ENCODE results near the gene SCN2B. TPM values are rescaled to one million over a fixed set of nuclear protein-coding genes. Genes with fewer than 3 reads are reported as not detected.
"Not testable (repeated sequence)": the region's sequence is repeated elsewhere in the genome, so short reads cannot be mapped to it uniquely, and the experiment has no call there.

Gene SCN2B
- total RNA-seq, 1 donor from 2014 or later = 0.69 TPM

GRCh38 chr11:118206391-118207031 is 30.1 kb upstream of the SCN2B start:
- DNase-seq (ENCODE audit: low spot score) = no peak

GRCh38 chr11:118205606-118206378 is 29.4 kb upstream of the SCN2B start:
- no peak for DNase-seq (ENCODE audit: low spot score)

- peak; percentile 86 for DNase-seq (ENCODE audit: low spot score)
These were observed 26.4 kb upstream of the SCN2B start for GRCh38 chr11:118202599-118203422.

DNA sequence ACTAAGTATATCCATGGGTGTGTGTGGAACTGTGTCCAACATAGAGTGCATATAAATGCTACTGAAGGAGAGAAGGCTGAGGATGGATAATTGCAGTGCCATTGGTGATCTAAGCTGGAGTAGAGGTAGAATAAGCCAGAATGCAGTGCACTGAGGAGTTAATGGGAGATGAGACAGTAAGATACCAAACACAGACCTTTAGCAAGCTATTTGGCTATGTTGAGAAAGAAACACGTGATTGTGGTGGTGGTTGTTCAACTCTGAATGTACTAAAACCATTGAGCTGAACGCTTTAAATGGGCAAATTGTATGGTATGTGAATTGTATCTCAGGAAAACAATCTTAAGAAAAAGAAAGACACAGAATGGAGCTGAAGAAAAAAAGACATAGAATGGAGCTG is 25.5 kb upstream of the SCN2B start:
- DNase-seq (ENCODE audit: low spot score) = no peak

GRCh38 chr11:118200901-118201680 is 24.7 kb upstream of the SCN2B start:
- DNase-seq (ENCODE audit: low spot score) = no peak

- DNase-seq (ENCODE audit: low spot score) = no peak
These were observed 24.1 kb upstream of the SCN2B start for GRCh38 chr11:118200497-118200896.

- DNase-seq (ENCODE audit: low spot score) = no peak
These were observed 22.7 kb upstream of the SCN2B start for GRCh38 chr11:118199135-118199534.

- DNase-seq (ENCODE audit: low spot score) = peak; percentile 82
These were observed 21.9 kb upstream of the SCN2B start for GRCh38 chr11:118198370-118198769.

DNA sequence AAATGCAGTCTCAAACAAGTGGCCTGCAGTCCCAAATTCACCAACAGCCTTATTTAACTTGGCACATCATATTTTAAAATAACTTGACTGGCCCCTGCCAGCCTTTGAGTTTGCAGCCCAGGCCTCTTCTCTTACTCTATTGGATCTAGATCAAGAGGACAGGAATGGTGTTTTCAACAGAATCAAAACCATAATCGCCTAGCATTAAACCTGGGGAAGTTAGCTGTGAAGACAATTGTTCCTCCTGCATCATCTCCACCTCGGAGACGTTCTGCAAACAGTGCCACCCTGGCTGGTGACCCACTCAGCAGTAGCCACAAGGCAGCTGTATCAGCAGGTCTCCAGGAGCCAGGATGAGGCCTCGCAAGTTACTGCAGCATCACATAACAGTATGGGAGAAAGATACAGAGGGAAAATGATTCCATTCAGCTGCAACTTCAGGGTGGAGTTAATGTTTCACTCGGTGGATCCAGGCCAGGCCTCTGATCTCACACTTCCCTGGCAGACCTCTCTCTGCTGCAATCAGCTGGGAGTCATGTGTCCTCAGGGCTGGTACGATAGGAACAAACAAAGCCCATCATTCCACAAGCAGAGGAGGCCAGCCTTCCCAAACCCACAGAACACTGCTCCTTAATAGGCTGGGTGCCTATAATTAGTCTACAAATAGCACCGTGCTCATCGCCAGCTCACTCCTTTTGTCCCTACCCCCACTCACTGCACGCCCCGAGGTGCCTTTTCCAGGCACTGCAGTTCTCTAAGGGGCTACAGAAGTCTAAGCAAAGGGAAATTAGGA is 18.6 kb upstream of the SCN2B start:
- DNase-seq (ENCODE audit: low spot score) = peak; percentile 93

DNA sequence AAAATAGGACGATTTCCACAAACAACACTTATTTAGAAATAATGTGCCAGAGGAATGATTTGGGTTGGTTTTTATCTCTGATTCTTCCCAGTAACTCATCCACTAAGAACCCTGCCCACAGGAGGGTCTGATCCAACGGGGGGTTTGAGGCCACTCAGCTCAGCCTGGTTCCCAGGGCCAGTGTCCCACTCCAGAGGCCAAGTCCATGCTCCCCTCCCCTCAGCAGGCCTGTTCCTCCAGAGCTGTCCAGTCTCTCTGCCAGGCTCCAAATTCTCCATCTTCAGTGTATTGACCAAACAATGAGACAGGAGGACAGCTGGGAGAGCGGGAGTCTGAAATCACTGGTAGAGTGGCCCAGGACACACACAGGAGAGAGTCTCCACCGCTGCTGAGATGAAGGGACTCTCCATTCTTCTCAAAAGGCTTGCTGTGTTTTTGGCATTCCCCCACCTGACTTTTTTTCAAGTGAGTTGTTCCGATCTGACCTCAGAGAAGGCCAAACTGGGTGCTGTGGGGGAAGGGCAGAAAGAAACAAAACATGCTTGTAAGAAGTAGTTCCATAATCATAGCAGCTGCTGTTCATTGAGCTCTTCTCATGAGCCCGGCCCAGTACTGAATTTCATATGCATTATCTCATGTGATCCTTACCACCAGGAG is 17.6 kb upstream of the SCN2B start:
- DNase-seq (ENCODE audit: low spot score) = no peak

DNA sequence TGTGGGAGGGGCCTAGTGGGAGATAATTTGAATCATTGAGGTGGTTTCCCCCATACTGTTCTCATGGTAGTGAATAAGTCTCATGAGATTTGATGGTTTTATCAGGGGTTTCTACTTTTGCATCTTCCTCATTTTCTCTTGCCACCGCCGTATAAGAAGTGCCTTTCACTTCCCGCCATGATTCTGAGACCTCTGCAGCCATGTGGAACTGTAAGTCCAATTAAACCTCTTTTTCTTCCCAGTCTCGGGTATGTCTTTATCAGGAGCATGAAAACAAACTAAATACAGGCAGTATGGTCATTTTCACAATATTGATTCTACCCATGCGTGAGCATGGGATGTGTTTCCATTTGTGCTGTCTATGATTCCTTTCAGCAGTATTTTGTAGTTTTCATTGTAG is 16.4 kb upstream of the SCN2B start:
- DNase-seq (ENCODE audit: low spot score) = not testable (repeated sequence)

DNA sequence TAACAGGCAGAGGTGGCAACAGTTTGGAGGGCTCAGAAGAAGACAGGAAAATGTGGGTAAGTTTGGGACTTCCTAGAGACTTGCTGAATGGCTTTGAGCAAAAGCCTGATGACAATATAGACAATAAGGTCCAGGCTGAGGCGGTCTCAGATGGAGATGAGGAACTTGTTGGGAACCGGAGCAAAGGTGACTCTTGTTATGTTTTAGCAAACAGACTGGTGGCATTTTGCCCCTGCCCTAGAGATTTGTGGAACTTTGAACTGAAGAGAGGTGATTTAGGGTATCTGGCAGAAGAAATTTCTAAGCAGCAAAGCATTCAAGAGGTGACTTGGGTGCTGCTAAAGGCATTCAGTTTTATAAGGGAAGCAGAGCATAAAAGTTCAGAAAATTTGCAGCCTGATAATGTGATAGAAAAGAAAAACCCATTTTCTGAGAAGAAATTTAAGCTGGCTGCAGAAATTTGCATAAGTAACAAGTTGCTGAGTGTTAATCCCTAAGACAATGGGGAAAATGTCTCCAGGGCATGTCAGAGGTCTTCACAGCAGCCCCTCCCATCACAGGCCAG is 14.6 kb upstream of the SCN2B start:
- not testable (repeated sequence) for DNase-seq (ENCODE audit: low spot score)

DNA sequence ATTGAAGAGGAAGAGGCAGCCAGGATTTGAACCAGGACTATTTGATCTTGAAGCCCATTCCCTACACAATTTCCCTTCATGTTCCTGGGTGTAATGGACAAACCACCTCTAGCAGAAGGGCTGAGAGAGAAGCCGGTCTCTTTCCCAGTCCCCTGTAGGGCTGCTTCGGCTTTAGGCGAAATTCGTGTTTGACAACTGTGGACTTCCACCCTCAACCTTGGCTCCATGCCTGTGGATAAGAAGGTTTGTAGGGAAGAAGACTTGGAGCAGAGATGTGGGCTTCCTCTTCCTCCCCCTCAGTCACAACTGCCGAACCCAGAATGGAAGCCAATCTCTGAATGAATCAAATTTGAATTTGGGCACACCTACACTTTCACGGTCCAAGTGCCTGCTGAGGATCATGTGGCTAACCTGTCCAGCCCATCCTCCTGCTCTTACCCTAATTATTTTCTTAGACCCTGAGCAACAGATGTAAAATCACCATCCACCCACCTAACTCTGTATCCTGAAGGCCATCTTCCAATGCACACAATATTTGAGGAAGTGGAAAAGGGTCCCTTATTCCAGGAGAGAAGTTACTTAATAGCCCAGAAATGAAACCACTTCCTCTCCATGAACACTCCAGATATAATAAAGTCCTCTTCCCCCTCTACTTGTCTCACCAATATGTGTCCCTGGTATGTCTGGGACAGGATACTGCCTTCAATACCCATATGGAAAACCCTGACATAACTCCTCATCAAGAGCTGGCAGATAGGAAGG is 10.1 kb upstream of the SCN2B start:
- peak; percentile 29 for DNase-seq (ENCODE audit: low spot score)

DNA sequence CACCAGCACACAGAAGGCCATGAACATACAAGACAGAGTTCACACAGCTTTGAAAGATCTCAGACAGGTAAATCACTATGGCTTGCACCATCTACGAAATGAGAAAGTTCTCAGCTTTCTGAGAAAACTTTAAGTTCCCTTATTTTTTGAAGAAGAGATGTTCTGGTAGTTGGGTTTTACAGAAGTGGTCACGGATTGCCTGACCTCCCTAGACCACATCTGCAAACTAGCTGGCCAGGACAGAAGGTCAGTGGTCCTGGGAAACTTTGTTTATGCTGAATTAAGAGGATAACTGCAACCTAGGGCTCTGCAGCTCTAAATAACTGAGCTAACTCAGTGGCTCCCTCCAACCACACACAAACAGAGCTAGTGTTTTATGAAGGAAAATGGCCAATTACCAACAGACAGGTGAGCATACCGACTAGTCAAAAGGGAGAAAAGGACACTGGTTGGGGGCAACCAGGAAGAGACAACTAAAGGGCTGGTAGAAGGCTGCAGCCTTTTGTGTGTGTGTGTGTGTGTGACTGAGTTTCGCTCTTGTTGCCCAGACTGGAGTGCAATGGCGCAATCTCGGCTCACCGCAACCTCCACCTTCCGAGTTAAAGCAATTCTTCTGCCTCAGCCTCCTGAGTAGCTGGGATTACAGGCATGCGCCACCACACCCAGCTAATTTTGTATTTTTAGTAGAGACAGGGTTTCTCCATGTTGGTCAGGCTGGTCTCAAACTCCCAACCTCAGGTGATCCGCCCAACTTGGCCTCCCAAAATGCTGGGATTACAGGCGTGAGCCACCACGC is 8.5 kb upstream of the SCN2B start:
- DNase-seq (ENCODE audit: low spot score) = no peak

- DNase-seq (ENCODE audit: low spot score) = not testable (repeated sequence)
These were observed 7.3 kb upstream of the SCN2B start for GRCh38 chr11:118183691-118184090.

DNA sequence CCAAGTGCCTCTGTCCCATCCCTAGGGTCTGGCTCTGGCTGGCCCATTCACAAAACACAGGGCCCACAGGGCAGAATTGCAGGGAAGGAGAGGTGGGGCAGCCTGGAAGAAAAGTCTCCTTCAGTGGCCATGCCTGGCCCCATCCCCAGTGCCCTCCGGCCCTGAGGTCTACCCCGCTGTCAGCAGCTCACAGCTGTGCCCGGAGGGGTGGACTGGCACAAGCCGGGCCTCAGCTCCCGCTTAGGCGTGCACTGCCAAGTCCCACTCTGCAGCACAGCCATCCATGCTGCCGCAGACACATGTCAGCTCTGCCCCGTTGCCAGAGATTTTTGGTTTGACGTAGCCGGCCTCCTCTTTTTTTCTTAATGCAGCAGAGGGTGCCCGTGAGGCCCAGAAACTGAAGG is 3.9 kb upstream of the SCN2B start:
- peak; percentile 34 for DNase-seq (ENCODE audit: low spot score)

- no peak for DNase-seq (ENCODE audit: low spot score)
These were observed 317 bp upstream of the SCN2B start for GRCh38 chr11:118176778-118177134.

Data from mucosa of gallbladder (tissue), 1 donor.